Suprapubic skin (tissue), 4 donors: ENCODE measurements around the gene GPRC5C.

Experiments
- EP300 ChIP-seq: sonication (generic); formaldehyde crosslinking; IDR thresholded peaks from one replicate; pipeline ENCODE4 v1.6.1; 2017; ENCODE audit warnings: antibody characterized with exemption
- POLR2A ChIP-seq, 2 donors: fragments of 450-650 bp; IDR thresholded peaks; one replicate each; pipeline ENCODE4 v1.6.1; 2017; ENCODE audit warnings: antibody characterized with exemption in 2 of 2, mild to moderate bottlenecking in 2 of 2, moderate library complexity in 2 of 2
- POLR2AphosphoS5 ChIP-seq, 3 donors: sonication (generic); formaldehyde crosslinking; IDR thresholded peaks; one replicate each; pipeline ENCODE4 v1.6.1; 2017; ENCODE audit warnings: antibody characterized with exemption in 3 of 3
- TF ChIP-seq, protein P1 (sequence below), 2 donors: fragments of 200-600 bp in 1 of 2; fragments of 450-650 bp in 1 of 2; sonication (generic) in 1 of 2; IDR thresholded peaks; one replicate each; pipeline ENCODE4 v1.5.1; 2016 to 2019; ENCODE audit warnings: antibody characterized with exemption in 2 of 2, mild to moderate bottlenecking in 1 of 2, moderate library complexity in 1 of 2

DNA sequence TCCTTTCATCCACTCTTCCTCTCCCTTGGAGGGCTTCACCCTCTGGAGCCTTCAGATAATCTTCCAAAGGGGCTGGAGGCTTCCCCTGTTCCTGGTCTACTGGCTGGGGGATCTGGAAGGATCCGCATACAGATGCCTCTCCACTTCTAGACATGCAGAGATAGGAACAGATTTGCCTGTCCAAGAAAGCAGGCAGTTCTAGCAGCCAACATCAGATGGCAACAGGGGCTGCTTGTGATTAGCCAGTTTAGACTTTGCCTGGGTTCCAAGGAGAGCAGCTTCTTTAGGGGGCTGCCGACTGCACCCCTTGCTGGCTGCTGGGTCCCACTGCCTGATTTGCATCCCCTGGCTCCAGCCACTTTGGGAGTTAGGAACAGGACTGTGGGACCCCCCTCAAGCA is 28.4 kb downstream of the GPRC5C start:
- TF ChIP-seq, protein P1, sequence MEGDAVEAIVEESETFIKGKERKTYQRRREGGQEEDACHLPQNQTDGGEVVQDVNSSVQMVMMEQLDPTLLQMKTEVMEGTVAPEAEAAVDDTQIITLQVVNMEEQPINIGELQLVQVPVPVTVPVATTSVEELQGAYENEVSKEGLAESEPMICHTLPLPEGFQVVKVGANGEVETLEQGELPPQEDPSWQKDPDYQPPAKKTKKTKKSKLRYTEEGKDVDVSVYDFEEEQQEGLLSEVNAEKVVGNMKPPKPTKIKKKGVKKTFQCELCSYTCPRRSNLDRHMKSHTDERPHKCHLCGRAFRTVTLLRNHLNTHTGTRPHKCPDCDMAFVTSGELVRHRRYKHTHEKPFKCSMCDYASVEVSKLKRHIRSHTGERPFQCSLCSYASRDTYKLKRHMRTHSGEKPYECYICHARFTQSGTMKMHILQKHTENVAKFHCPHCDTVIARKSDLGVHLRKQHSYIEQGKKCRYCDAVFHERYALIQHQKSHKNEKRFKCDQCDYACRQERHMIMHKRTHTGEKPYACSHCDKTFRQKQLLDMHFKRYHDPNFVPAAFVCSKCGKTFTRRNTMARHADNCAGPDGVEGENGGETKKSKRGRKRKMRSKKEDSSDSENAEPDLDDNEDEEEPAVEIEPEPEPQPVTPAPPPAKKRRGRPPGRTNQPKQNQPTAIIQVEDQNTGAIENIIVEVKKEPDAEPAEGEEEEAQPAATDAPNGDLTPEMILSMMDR (IDR thresholded peaks at IDR 0.05): no peak
- TF ChIP-seq POLR2A (IDR thresholded peaks at IDR 0.05) (no peak), EP300 (no peak), POLR2AphosphoS5 (IDR thresholded peaks at IDR 0.05) (no peak)
